Putamen (tissue), 1 donor: ENCODE data around the gene IGSF3.
"Not testable (repeated sequence)": the region's sequence is repeated elsewhere in the genome, so short reads cannot be mapped to it uniquely, and the experiment has no call there.

Source experiments
- DNase-seq: peaks from one replicate; pipeline ENCODE4 v3.0.0-alpha.2; 2016; ENCODE audit warnings: low spot score

The IGSF3 gene

GRCh38 chr1:116629441-116629840 is 38.1 kb downstream of the IGSF3 start:
- DNase-seq: not testable (repeated sequence)

GRCh38 chr1:116628448-116628847 is 39.1 kb downstream of the IGSF3 start:
- DNase-seq: no peak

- not testable (repeated sequence) for DNase-seq
Observed at GRCh38 chr1:116627357-116627756, 40.2 kb downstream of the IGSF3 start.

GRCh38 chr1:116626915-116627314 is 40.6 kb downstream of the IGSF3 start:
- DNase-seq: not testable (repeated sequence)

DNA sequence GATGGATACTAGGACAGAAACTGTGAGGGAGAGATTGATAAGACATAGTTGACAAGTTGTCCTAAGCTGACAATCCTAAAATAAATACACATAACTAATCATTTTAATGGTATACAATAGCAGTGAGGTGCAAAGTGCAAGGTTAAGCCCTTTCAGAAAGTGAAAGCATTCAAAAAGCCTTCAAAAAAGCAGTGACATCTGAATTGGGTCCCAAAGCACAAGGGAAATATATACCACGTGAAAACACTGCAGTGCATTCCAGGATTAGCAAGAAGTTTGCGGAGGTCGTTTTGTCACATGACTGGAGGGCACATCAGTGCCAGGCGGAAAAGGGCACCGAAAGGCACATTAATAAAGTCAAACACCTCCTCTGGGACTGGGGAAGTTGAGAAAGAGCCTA is 42.4 kb downstream of the IGSF3 start:
- DNase-seq: not testable (repeated sequence)

GRCh38 chr1:116624040-116624439 is 43.5 kb downstream of the IGSF3 start:
- no peak for DNase-seq

DNA sequence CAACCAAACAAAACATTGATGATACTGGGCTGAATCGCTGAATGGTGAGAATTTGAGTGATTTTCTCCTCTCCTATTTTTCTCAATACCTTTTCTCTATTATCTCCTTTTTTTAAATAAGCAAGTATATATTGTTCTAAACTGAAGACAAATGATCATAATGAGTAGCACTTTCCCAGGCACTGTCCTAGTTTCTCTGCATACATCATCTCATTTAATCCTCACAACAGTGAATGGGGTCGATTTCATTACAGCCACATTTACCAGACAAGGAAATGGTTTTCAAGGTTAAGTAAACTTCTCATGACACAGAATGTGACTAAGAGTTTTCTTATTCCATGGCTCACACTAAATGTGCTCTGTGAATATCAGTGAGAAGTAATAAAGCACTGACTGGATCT is 45.0 kb downstream of the IGSF3 start:
- DNase-seq: not testable (repeated sequence)

DNA sequence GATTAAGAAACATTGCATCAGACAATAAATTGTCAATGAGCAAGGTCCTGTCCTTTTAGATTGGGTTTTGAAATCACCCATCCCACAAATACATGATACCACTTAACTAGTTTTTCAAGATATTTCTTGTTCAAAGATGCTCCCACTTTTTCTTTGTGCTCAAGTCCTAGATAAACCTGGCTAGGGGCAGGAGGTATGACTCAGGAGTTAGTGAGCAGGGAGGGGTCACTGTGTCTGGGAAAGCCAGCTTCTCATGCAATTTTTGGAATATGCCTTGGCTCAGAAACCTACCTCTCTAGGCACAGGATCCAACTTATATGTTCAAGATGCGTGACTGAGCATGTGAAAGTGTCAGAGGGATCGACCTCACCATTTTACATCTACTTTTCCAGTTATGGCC is 45.8 kb downstream of the IGSF3 start:
- not testable (repeated sequence) for DNase-seq

GRCh38 chr1:116620392-116620791 is 47.1 kb downstream of the IGSF3 start:
- not testable (repeated sequence) for DNase-seq

- not testable (repeated sequence) for DNase-seq
Observed at GRCh38 chr1:116619106-116619505, 48.4 kb downstream of the IGSF3 start.

DNA sequence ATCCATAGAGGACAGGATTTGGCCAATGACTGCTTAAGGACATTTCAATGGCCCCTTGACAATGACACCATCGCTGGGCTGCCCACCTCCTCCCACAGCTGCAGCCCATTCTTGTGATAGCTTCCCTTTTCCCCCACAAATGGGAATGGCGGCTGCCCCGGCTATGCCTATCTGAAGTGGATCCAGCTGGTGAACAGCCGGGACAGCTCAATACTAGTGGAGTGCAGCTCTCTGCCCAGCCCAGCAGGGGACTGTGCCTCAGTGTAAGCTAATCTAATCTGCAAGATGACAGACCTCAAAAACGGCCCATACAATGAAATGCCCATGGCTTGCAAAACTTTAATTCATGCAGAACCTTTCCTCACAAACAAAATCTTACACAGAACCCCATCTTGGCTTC is 49.7 kb downstream of the IGSF3 start:
- not testable (repeated sequence) for DNase-seq

DNA sequence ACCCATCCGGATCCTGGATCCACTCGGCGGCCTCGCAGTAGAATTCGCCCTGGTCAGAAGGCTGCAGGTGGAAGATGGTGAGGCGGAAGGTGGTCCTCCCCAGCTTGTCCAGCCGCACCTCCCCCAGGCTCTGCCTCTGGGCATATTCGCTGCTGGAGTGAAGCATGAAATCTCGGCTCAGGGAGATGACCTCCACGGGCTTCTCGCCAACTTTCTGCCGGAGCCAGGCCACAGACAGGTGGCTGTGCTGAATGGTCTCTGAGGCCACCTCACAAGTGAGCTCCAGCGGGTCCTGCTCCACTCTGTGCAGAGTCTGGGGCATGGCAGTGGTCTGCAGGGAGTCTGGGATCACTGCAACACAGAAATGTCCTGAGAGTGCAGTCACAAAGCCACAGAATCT is 53.7 kb downstream of the IGSF3 start:
- DNase-seq: not testable (repeated sequence)

- not testable (repeated sequence) for DNase-seq
Observed at GRCh38 chr1:116609801-116610371, 57.6 kb downstream of the IGSF3 start.

GRCh38 chr1:116608841-116609240 is 58.7 kb downstream of the IGSF3 start:
- DNase-seq: not testable (repeated sequence)

- not testable (repeated sequence) for DNase-seq
Observed at GRCh38 chr1:116608151-116608550, 59.4 kb downstream of the IGSF3 start.

DNA sequence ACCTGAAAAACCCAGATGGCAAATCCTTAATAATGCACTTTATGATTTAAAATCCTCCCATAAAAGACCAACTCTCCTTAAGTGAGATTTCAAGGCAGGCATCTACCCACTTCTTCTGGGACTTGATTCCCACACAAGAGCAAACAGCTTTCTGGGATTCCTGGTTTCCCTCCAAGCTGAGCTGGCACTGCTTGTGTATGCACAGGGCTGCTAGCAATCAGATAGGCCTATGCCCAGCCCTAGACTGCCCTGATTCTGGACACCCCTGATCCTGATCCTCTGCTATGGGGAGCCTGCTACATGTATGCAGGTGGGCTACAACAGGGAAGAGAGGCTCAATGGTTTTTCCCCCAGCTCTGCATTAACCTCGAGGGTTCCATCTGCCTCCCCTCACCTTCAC is 60.1 kb downstream of the IGSF3 start:
- DNase-seq: not testable (repeated sequence)

- DNase-seq: not testable (repeated sequence)
Observed at GRCh38 chr1:116606067-116606466, 61.5 kb downstream of the IGSF3 start.

- DNase-seq: no peak
Observed at GRCh38 chr1:116605315-116605714, 62.2 kb downstream of the IGSF3 start.

- DNase-seq: not testable (repeated sequence)
Observed at GRCh38 chr1:116604408-116604807, 63.1 kb downstream of the IGSF3 start.

GRCh38 chr1:116603646-116604045 is 63.9 kb downstream of the IGSF3 start:
- not testable (repeated sequence) for DNase-seq

DNA sequence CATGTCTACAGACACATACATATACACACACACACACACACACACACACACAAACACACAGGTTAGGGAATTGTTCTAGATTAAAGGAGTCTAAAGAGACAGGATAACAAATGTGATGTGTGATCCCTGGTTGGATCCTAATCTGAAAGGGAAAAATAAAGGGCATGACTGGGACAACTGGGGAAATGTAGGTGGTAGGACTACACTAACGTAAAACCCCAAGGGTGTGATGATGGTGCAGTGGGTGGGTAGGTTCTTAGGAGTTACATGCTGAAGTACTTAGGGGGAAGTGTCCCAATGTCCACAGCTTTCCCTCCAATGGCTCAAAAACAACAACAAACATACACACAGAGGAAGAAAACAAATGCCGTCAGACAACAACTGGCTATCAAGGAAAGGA is 68.2 kb downstream of the IGSF3 start:
- not testable (repeated sequence) for DNase-seq

GRCh38 chr1:116598420-116599036 is 69.0 kb downstream of the IGSF3 start:
- peak; percentile 20 for DNase-seq

DNA sequence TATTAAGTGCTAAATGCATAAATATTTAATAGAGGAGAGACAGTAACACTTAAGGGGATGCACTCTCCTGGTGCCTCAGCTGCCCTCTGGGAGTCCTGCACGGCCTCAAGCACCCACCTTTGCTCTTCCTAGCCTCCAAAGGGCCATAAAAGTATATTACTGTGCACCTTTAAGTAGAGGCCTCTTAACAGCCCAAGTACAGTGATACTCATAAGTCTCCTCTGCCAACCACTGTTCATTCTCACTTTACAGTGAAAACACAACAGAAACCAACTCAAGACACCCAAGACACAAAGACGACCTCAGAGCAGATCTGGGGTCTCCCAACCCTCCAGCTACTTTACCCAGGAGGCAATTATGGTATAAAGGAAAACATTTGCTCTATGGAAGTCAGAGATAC is 70.1 kb downstream of the IGSF3 start:
- DNase-seq: not testable (repeated sequence)
